ENCODE results near the gene TNIK. TPM values are rescaled to one million over a fixed set of nuclear protein-coding genes. Genes with fewer than 3 reads are reported as not detected.

The TNIK gene
- total RNA-seq, 2 donors from 2014 or later: 32.2 to 43.2 TPM

- DNase-seq (no peak), ATAC-seq (replicated peaks in 1 of 2) (peak; percentile 65 to 74)
- peaks cover under 1 to 2% of the 10 kb centered on the region in 2 donors for H3K36me3 Mint-ChIP-seq (ENCODE audit: insufficient read depth in 2 of 2)
- H3K9me3 Mint-ChIP-seq: no peaks in the 10 kb centered on the region
- H3K4me1 Mint-ChIP-seq (ENCODE audit: low read depth): peaks cover 9% of the 10 kb centered on the region
- peak overlapping the region; percentile 21 for H3K27ac Mint-ChIP-seq
- H3K4me3 Mint-ChIP-seq: no peak overlapping the region
- no peaks in the 10 kb centered on the region for H3K27me3 Mint-ChIP-seq (ENCODE audit: low read depth)
Measured at GRCh38 chr3:171489348-171489747, 29.1 kb upstream of the TNIK start.

DNA sequence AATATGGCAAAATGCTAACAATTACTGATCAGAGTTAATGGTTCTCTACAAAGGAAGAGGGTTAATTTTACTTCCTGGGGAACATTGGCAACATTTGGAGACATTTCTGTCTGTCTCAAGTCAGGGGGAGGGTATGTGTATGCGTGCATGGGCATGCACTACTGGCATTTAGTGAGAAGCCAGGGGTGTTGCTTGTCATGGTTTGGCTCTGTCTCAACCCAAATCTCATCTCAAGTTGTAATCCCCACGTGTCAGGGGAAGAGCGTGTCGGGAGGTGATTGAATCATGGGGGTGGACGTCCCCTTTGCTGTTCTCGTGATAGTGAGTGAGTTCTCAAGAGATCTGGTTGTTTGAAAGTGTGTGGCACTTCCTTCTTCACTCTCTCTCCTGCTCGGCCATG, 28.3 kb upstream of the TNIK start:
- Mint-ChIP-seq H3K4me3 (no peak overlapping the region), H3K4me1 (ENCODE audit: low read depth) (peaks cover under 1% of the 10 kb centered on the region), H3K27me3 (ENCODE audit: low read depth) (no peaks in the 10 kb centered on the region), H3K27ac (no peak overlapping the region), H3K36me3 (ENCODE audit: insufficient read depth in 2 of 2) (no peaks in the 10 kb centered on the region), H3K9me3 (no peaks in the 10 kb centered on the region)
- ATAC-seq (replicated peaks in 1 of 2) (no peak), DNase-seq (no peak)

- no peak overlapping the region for H3K27ac Mint-ChIP-seq
- H3K36me3 Mint-ChIP-seq (ENCODE audit: insufficient read depth in 2 of 2): no peaks in the 10 kb centered on the region
- H3K4me3 Mint-ChIP-seq: no peak overlapping the region
- H3K27me3 Mint-ChIP-seq (ENCODE audit: low read depth): no peaks in the 10 kb centered on the region
- no peaks in the 10 kb centered on the region for H3K4me1 Mint-ChIP-seq (ENCODE audit: low read depth)
- ATAC-seq (replicated peaks in 1 of 2): no peak
- no peak for DNase-seq
- H3K9me3 Mint-ChIP-seq: no peaks in the 10 kb centered on the region
Measured at GRCh38 chr3:171487382-171487781, 27.2 kb upstream of the TNIK start.

- no peaks in the 10 kb centered on the region for H3K27me3 Mint-ChIP-seq (ENCODE audit: low read depth)
- no peak overlapping the region for H3K4me3 Mint-ChIP-seq
- ATAC-seq (replicated peaks in 1 of 2) (peak; percentile 18 to 23), DNase-seq (no peak)
- peaks cover 8% of the 10 kb centered on the region for H3K4me1 Mint-ChIP-seq (ENCODE audit: low read depth)
- no peaks in the 10 kb centered on the region for H3K9me3 Mint-ChIP-seq
- H3K36me3 Mint-ChIP-seq (ENCODE audit: insufficient read depth in 2 of 2): no peaks in the 10 kb centered on the region
- no peak overlapping the region for H3K27ac Mint-ChIP-seq
Measured at GRCh38 chr3:171485338-171485737, 25.1 kb upstream of the TNIK start.

GRCh38 chr3:171481011-171481410, 20.8 kb upstream of the TNIK start:
- Mint-ChIP-seq H3K9me3 (no peaks in the 10 kb centered on the region), H3K4me1 (ENCODE audit: low read depth) (peaks cover 17% of the 10 kb centered on the region), H3K27ac (peak overlapping the region; percentile 8), H3K36me3 (ENCODE audit: insufficient read depth in 2 of 2) (no peaks in the 10 kb centered on the region), H3K4me3 (peak overlapping the region; percentile 1 to 25), H3K27me3 (ENCODE audit: low read depth) (no peaks in the 10 kb centered on the region)
- DNase-seq (no peak), ATAC-seq (replicated peaks in 1 of 2) (peak in 1 of 2 donors; percentile 8)

- H3K27me3 Mint-ChIP-seq (ENCODE audit: low read depth): no peaks in the 10 kb centered on the region
- peak overlapping the region; percentile 8 for H3K27ac Mint-ChIP-seq
- H3K4me3 Mint-ChIP-seq: peak overlapping the region; percentile 1 to 25
Measured at GRCh38 chr3:171480526-171480925, 20.3 kb upstream of the TNIK start.

DNA sequence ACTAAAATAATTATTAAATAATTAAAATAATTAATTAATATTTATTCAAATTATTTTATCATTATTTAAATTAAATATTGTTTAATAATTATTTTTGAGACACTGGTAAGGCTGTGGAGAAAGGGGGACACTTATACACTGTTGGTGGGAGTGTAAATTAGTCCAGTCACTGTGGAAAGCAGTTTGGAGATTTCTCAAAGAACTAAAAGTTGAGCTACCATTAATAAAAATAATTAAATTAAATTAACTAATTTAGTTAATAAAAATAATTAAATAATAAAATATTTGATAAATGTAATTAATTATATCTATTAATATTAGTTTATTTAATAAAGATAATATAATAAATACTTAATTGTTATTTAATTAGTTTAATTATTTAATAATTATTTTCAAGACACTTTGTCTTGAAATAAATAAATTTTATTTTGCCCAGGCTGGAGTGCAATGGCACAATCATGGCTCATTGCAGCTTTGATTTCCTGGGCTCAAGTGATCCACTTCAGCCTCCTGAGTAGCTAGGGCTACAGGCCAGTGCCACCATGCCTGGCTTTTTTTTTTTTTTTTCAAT, 16.4 kb upstream of the TNIK start:
- DNase-seq (no peak), ATAC-seq (replicated peaks in 1 of 2) (peak in 1 of 2 donors; percentile 42)
- no peaks in the 10 kb centered on the region for H3K27me3 Mint-ChIP-seq (ENCODE audit: low read depth)

More at GRCh38 chr3:171480526-171480925, 20.3 kb upstream of the TNIK start:
- ATAC-seq (replicated peaks in 1 of 2): peak; percentile 83 to 87
- no peaks in the 10 kb centered on the region for H3K9me3 Mint-ChIP-seq
- H3K36me3 Mint-ChIP-seq (ENCODE audit: insufficient read depth in 2 of 2): no peaks in the 10 kb centered on the region
- DNase-seq: no peak
- H3K4me1 Mint-ChIP-seq (ENCODE audit: low read depth): peaks cover 17% of the 10 kb centered on the region

DNA sequence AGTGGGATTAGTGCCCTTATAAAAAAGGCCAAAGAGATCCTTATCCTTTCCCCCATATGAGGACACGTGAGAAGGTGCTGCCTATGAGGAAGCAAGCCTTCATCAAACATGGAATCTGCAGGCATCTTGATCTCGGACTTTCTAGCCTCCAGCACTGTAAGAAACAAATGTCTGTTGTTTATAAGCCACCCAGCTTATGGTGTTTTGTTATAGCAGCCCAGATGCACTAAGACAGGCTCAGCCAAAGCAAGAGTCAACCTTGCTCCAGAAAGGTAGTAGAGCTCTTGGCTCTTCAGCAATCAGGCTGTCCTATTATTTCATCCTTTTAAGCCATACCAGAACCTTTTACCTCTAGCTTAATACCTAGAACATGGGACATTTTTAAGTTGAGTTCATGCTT, 12.3 kb upstream of the TNIK start:
- DNase-seq (no peak), ATAC-seq (replicated peaks in 1 of 2) (no peak)
- no peaks in the 10 kb centered on the region for H3K27me3 Mint-ChIP-seq (ENCODE audit: low read depth)
- no peak overlapping the region for H3K4me3 Mint-ChIP-seq
- no peaks in the 10 kb centered on the region for H3K4me1 Mint-ChIP-seq (ENCODE audit: low read depth)
- no peaks in the 10 kb centered on the region for H3K36me3 Mint-ChIP-seq (ENCODE audit: insufficient read depth in 2 of 2)
- no peaks in the 10 kb centered on the region for H3K9me3 Mint-ChIP-seq
- H3K27ac Mint-ChIP-seq: no peak overlapping the region

More for the DNA sequence above, 16.4 kb upstream of the TNIK start:
- no peaks in the 10 kb centered on the region for H3K9me3 Mint-ChIP-seq
- no peaks in the 10 kb centered on the region for H3K36me3 Mint-ChIP-seq (ENCODE audit: insufficient read depth in 2 of 2)
- peaks cover 17% of the 10 kb centered on the region for H3K4me1 Mint-ChIP-seq (ENCODE audit: low read depth)
- H3K27ac Mint-ChIP-seq: no peak overlapping the region
- H3K4me3 Mint-ChIP-seq: no peak overlapping the region

DNA sequence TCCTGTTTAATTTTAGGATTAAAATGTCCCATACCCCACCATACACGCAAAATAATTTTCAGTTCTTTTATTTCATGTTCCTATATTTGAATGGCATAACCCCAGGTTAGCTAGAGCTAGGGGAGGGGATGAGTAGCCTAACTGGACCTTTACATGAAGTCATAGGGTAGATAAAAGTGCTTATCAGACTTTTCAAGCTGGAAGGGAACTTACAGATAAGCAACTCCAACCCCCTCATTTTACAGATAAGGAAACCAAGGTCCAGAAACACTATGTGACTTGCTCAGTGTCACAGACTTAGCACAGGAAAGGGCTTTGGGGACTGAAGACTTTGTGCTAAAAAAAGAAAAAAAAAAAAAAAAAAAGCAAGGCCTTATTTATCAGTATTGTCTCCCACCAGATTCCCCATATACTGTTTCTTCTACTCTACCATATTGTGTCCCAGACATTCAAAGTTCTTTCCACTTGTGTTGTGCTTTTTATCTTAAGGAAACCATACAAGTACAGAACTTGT, 10.6 kb upstream of the TNIK start:
- Mint-ChIP-seq H3K9me3 (peaks cover 0 to 1% of the 10 kb centered on the region in 2 donors), H3K36me3 (ENCODE audit: insufficient read depth in 2 of 2) (no peaks in the 10 kb centered on the region), H3K27ac (no peak overlapping the region), H3K4me3 (no peak overlapping the region), H3K4me1 (ENCODE audit: low read depth) (no peaks in the 10 kb centered on the region), H3K27me3 (ENCODE audit: low read depth) (no peaks in the 10 kb centered on the region)
- DNase-seq: no peak
- no peak for ATAC-seq (replicated peaks in 1 of 2)

- no peak overlapping the region for H3K27ac Mint-ChIP-seq
- peaks cover 1 to 3% of the 10 kb centered on the region in 2 donors for H3K9me3 Mint-ChIP-seq
- no peaks in the 10 kb centered on the region for H3K4me1 Mint-ChIP-seq (ENCODE audit: low read depth)
- ATAC-seq (replicated peaks in 1 of 2) (no peak), DNase-seq (no peak)
- no peaks in the 10 kb centered on the region for H3K27me3 Mint-ChIP-seq (ENCODE audit: low read depth)
- peaks cover 1 to 5% of the 10 kb centered on the region in 2 donors for H3K36me3 Mint-ChIP-seq (ENCODE audit: insufficient read depth in 2 of 2)
- no peak overlapping the region for H3K4me3 Mint-ChIP-seq
Measured at GRCh38 chr3:171469376-171469775, 9.2 kb upstream of the TNIK start.

GRCh38 chr3:171468296-171468906, 8.2 kb upstream of the TNIK start:
- DNase-seq (no peak), ATAC-seq (replicated peaks in 1 of 2) (no peak)
- no peak overlapping the region for H3K4me3 Mint-ChIP-seq
- peaks cover 1 to 3% of the 10 kb centered on the region in 2 donors for H3K9me3 Mint-ChIP-seq
- no peak overlapping the region for H3K27ac Mint-ChIP-seq
- peaks cover 1 to 5% of the 10 kb centered on the region in 2 donors for H3K36me3 Mint-ChIP-seq (ENCODE audit: insufficient read depth in 2 of 2)
- no peaks in the 10 kb centered on the region for H3K27me3 Mint-ChIP-seq (ENCODE audit: low read depth)
- H3K4me1 Mint-ChIP-seq (ENCODE audit: low read depth): no peaks in the 10 kb centered on the region

DNA sequence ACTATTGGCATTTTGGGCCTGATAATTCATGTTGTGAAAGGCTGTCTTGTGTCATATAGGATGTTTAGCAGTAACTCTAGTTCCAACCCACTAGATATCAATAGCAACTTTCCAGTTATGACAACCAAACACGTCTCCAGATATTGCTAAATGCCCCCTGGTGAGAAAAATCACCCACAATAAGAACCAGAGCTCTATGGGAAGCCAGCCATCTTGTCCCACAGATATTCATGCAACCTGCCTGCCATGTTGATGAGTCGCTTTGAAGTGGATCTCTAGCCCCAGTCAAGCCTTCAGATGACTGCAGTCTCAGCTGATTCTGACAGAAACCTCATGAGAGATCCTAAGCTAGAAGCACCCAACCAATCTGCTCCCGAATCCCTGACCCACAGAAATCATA, 5.6 kb upstream of the TNIK start:
- peaks cover 1 to 3% of the 10 kb centered on the region in 2 donors for H3K9me3 Mint-ChIP-seq
- DNase-seq (no peak), ATAC-seq (replicated peaks in 1 of 2) (peak in 1 of 2 donors; percentile 30)
- H3K27ac Mint-ChIP-seq: no peak overlapping the region
- no peak overlapping the region for H3K4me3 Mint-ChIP-seq
- peaks cover 17% of the 10 kb centered on the region for H3K4me1 Mint-ChIP-seq (ENCODE audit: low read depth)
- H3K27me3 Mint-ChIP-seq (ENCODE audit: low read depth): no peaks in the 10 kb centered on the region
- peaks cover 1 to 5% of the 10 kb centered on the region in 2 donors for H3K36me3 Mint-ChIP-seq (ENCODE audit: insufficient read depth in 2 of 2)

- Mint-ChIP-seq H3K36me3 (ENCODE audit: insufficient read depth in 2 of 2) (peaks cover 3 to 7% of the 10 kb centered on the region in 2 donors), H3K4me1 (ENCODE audit: low read depth) (peaks cover 17% of the 10 kb centered on the region), H3K4me3 (no peak overlapping the region), H3K27me3 (ENCODE audit: low read depth) (no peaks in the 10 kb centered on the region), H3K27ac (no peak overlapping the region), H3K9me3 (peaks cover 1 to 3% of the 10 kb centered on the region in 2 donors)
- DNase-seq (no peak), ATAC-seq (replicated peaks in 1 of 2) (no peak)
Measured at GRCh38 chr3:171464462-171464861, 4.3 kb upstream of the TNIK start.

Data from activated T-cell treated with anti-CD3 and anti-CD28 coated beads, Interleukin-2, amount 50 U/mL, for 72 hours (primary cell).